ENCODE results near the gene PKP4. TPM values are rescaled to one million over a fixed set of nuclear protein-coding genes. Genes with fewer than 3 reads are reported as not detected.

Gene PKP4
- total RNA-seq, 1 donor, result 47.4 TPM

- H3K79me2 ChIP-seq (ENCODE audit: insufficient read depth, low read length), result no peaks in the 10 kb centered on the region
- no peaks in the 10 kb centered on the region for H3K36me3 ChIP-seq (ENCODE audit: insufficient read depth, low read length)
- no peak for DNase-seq (ENCODE audit: insufficient read length, low spot score, missing footprints)
- no peaks in the 10 kb centered on the region for H3K4me1 ChIP-seq (ENCODE audit: insufficient read depth, low read length)
- H2AFZ ChIP-seq (ENCODE audit: low read length), result no peak overlapping the region
- H3K4me3 ChIP-seq (ENCODE audit: insufficient read depth, low read length), result no peak overlapping the region
- H3K27ac ChIP-seq (ENCODE audit: low read depth, low read length), result no peak overlapping the region
- H3K27me3 ChIP-seq (ENCODE audit: insufficient read depth, low read length), result no peaks in the 10 kb centered on the region
- TF ChIP-seq CTCF (IDR thresholded peaks at IDR 0.05; ENCODE audit: extremely low read depth, low read depth, low read length), result no peak
- H4K20me1 ChIP-seq (ENCODE audit: insufficient read depth, low read length), result no peaks in the 10 kb centered on the region
- no peak overlapping the region for H3K4me2 ChIP-seq (ENCODE audit: insufficient read depth, low read length)
- H3K9me3 ChIP-seq (ENCODE audit: low read depth, low read length), result no peaks in the 10 kb centered on the region
Observed at GRCh38 chr2:158443606-158444005, 13.1 kb upstream of the PKP4 start.

- Histone ChIP-seq H3K79me2 (ENCODE audit: insufficient read depth, low read length) (peaks cover 48% of the 10 kb centered on the region), H3K36me3 (ENCODE audit: insufficient read depth, low read length) (no peaks in the 10 kb centered on the region), H3K4me1 (ENCODE audit: insufficient read depth, low read length) (peaks cover 22% of the 10 kb centered on the region), H3K9me3 (ENCODE audit: low read depth, low read length) (no peaks in the 10 kb centered on the region), H3K4me3 (ENCODE audit: insufficient read depth, low read length) (peak overlapping the region; percentile 86), H3K27me3 (ENCODE audit: insufficient read depth, low read length) (no peaks in the 10 kb centered on the region), H3K27ac (ENCODE audit: low read depth, low read length) (peak overlapping the region; percentile 60), H4K20me1 (ENCODE audit: insufficient read depth, low read length) (peaks cover 23% of the 10 kb centered on the region), H2AFZ (ENCODE audit: low read length) (peak overlapping the region; percentile 83), H3K4me2 (ENCODE audit: insufficient read depth, low read length) (peak overlapping the region; percentile 86)
- DNase-seq (ENCODE audit: insufficient read length, low spot score, missing footprints), result peak; percentile 90
- peak; percentile 10 for TF ChIP-seq CTCF (IDR thresholded peaks at IDR 0.05; ENCODE audit: extremely low read depth, low read depth, low read length)
Observed at GRCh38 chr2:158457092-158457825, 507 bp downstream of the PKP4 start.

- Histone ChIP-seq H3K36me3 (ENCODE audit: insufficient read depth, low read length) (no peaks in the 10 kb centered on the region), H3K4me1 (ENCODE audit: insufficient read depth, low read length) (peaks cover 22% of the 10 kb centered on the region), H3K4me3 (ENCODE audit: insufficient read depth, low read length) (peak overlapping the region; percentile 86), H4K20me1 (ENCODE audit: insufficient read depth, low read length) (peaks cover 23% of the 10 kb centered on the region), H2AFZ (ENCODE audit: low read length) (peak overlapping the region; percentile 83), H3K27ac (ENCODE audit: low read depth, low read length) (peak overlapping the region; percentile 60), H3K9me3 (ENCODE audit: low read depth, low read length) (no peaks in the 10 kb centered on the region), H3K4me2 (ENCODE audit: insufficient read depth, low read length) (peak overlapping the region; percentile 86), H3K27me3 (ENCODE audit: insufficient read depth, low read length) (no peaks in the 10 kb centered on the region), H3K79me2 (ENCODE audit: insufficient read depth, low read length) (peaks cover 56% of the 10 kb centered on the region)
- TF ChIP-seq CTCF (IDR thresholded peaks at IDR 0.05; ENCODE audit: extremely low read depth, low read depth, low read length), result peak; percentile 12
- DNase-seq (ENCODE audit: insufficient read length, low spot score, missing footprints), result peak; percentile 83
Observed at GRCh38 chr2:158457826-158458616, 1.3 kb downstream of the PKP4 start.

- Histone ChIP-seq H2AFZ (ENCODE audit: low read length) (peak overlapping the region; percentile 83), H3K9me3 (ENCODE audit: low read depth, low read length) (no peaks in the 10 kb centered on the region), H3K27ac (ENCODE audit: low read depth, low read length) (peak overlapping the region; percentile 60), H3K79me2 (ENCODE audit: insufficient read depth, low read length) (peaks cover 61% of the 10 kb centered on the region), H3K4me1 (ENCODE audit: insufficient read depth, low read length) (peaks cover 22% of the 10 kb centered on the region), H3K27me3 (ENCODE audit: insufficient read depth, low read length) (no peaks in the 10 kb centered on the region), H4K20me1 (ENCODE audit: insufficient read depth, low read length) (peaks cover 26% of the 10 kb centered on the region), H3K36me3 (ENCODE audit: insufficient read depth, low read length) (no peaks in the 10 kb centered on the region), H3K4me2 (ENCODE audit: insufficient read depth, low read length) (peak overlapping the region; percentile 86), H3K4me3 (ENCODE audit: insufficient read depth, low read length) (peak overlapping the region; percentile 86)
- no peak for DNase-seq (ENCODE audit: insufficient read length, low spot score, missing footprints)
- no peak for TF ChIP-seq CTCF (IDR thresholded peaks at IDR 0.05; ENCODE audit: extremely low read depth, low read depth, low read length)
Observed at GRCh38 chr2:158458617-158458920, 1.8 kb downstream of the PKP4 start.

Data from osteoblast (primary cell).